Muscle layer of colon (tissue), 2 donors: Measurements from ENCODE around the gene KIRREL1.
A peak's percentile ranks its signal among the peaks of the same experiment; 100 is the strongest.
"Not testable (repeated sequence)": the region's sequence is repeated elsewhere in the genome, so short reads cannot be mapped to it uniquely, and the experiment has no call there.

ENCODE experiments used
- H3K27ac ChIP-seq: one replicate; pipeline ENCODE4 v1.7.0; 2013; ENCODE audit warnings: low read depth, mild to moderate bottlenecking, low read length, moderate library complexity
- H3K27me3 ChIP-seq, 2 donors: one replicate each; pipeline ENCODE4 v1.7.0; 2013; ENCODE audit warnings: low read length in 2 of 2, mild to moderate bottlenecking in 2 of 2; ENCODE audit not compliant: insufficient read depth in 2 of 2, control insufficient read depth in 1 of 2
- H3K36me3 ChIP-seq: one replicate; pipeline ENCODE4 v1.7.0; 2013; ENCODE audit warnings: mild to moderate bottlenecking, low read length; ENCODE audit not compliant: insufficient read depth
- H3K4me1 ChIP-seq: one replicate; pipeline ENCODE4 v1.7.0; 2013; ENCODE audit warnings: mild to moderate bottlenecking, low read length; ENCODE audit not compliant: insufficient read depth
- H3K4me3 ChIP-seq, 2 donors: one replicate each; pipeline ENCODE4 v1.7.0; 2013; ENCODE audit warnings: low read length in 2 of 2, low read depth in 1 of 2, mild to moderate bottlenecking in 1 of 2, moderate library complexity in 1 of 2
- H3K9ac ChIP-seq: one replicate; pipeline ENCODE4 v1.7.0; 2013; ENCODE audit warnings: low read length
- H3K9me3 ChIP-seq: one replicate; pipeline ENCODE4 v1.7.0; 2013; ENCODE audit warnings: mild to moderate bottlenecking, low read length
- donor health status: abdominal sarcoma.
- donor health status: Adenocarcinoma of cecum.

Gene KIRREL1

DNA sequence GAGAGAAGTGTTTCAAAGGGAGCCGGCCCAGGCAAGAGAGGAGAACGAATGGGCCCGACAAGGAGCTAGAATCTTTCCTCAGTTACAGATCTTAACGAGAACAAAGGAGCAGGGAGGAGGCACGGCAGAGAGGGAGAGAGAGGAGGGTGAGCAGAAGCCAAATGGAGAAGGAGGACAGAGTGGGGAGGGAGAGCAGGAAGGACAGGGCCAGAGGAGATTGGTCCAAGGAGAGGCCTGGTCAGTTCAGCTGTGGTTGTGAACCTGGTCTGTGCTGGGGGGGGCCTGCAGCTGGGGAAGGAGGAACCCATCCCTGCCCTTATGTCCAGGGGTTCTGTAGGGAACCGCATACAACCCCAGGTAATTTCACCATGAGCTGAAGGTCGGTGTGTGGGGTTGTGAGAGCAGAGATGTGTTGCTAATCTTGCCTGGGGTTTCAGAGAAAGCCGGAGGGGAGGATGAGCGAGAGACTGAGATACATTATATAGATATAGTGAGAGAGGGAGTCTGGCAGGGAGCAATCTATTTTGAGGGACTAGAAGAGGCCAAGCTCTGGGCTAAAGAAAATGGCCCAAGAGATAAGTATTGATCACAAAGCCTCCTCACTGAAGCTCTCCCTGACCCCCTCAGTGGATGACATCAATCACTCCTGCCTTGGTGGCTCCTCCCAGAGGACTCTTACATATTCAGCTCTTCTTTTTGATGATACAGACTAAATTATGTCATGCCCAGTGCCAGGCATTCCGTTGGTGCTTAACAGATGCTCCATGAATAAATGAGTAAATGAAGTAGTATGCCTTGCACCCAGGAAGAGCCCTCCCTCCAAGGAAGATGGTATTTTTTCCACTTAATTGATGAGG is 123.1 kb downstream of the KIRREL1 start:
- Histone ChIP-seq H3K27ac (no peak overlapping the region), H3K9me3 (no peaks in the 10 kb centered on the region), H3K36me3 (no peaks in the 10 kb centered on the region), H3K4me3 (no peak overlapping the region), H3K9ac (no peak overlapping the region), H3K4me1 (no peaks in the 10 kb centered on the region), H3K27me3 (no peaks in the 10 kb centered on the region)

DNA sequence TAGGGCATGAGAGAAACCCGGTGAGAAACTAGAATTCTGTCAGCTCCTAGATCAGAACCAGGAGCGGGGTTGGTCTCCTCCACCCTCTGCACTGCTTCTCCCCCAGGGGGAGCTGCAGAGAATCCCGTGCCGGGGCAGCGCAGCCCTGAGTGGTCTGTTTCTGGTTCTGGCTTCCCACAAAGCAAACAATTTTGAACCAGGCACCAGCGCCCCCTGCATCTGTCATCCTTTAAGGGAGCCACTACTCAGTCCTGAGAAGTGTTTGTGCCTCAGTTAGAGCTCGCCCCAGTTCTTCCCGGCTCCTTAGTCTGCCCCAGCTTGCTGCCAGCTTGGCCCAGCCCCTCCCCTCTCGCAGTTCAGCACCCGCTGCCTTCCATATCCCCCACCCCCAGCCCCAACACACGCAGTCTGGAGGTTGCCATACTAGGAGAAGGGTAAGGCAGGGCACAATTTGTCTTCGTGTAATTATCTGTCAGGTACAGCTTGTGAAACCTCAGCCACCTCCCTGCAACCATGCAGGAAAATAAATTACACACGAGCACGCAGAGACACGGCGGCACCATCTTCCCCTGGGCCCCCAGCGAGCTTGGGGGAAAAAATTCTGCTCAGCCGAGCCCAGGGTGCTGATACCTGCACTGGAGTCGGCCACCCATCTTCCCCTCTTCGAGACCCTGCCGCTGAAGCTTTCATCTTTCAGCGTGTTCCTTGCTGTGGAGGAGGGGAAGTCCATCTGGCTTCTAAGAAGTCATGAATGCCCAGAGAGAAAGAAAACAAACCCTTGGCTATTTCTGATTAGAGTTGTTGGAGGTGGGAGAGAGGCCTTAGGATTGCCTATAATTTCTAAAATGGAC is 124.6 kb downstream of the KIRREL1 start:
- no peaks in the 10 kb centered on the region for H3K27me3 ChIP-seq
- H3K9me3 ChIP-seq: no peaks in the 10 kb centered on the region
- no peak overlapping the region for H3K9ac ChIP-seq
- no peaks in the 10 kb centered on the region for H3K4me1 ChIP-seq
- peak overlapping the region; percentile 50 to 51 for H3K4me3 ChIP-seq
- H3K36me3 ChIP-seq: no peaks in the 10 kb centered on the region
- peak overlapping the region; percentile 14 for H3K27ac ChIP-seq

DNA sequence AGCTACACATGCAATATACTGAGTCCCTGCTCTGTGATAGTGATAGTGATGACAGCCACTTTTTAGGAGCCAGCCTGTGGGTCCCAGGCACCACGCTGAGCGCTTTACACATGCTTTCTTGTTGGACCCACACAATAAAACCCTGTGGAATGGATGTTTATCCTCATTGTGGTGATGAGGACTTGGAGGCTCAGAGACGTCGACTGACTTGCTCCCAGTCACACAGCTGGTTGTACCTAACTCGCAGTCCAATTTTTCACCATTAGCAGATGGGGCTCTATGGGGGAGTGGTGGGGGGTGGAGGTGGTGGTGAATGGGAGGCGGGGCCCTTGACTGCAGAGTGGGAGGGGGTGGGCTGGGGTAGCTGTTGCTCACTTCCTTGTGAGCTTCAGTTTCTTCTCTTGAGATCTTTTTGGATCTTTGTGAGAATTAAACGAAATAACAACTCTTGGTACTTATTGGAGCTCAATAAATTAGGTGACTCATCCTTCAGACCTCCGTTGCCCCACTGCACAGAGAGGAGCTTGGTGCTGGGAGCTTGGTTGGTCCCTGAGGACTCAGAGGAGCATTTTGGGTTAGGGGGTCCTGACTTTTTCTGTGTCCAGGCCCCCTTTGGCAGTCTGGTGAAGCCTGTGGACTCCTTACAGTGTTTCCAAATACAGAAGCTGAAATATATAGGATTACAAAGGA is 125.4 kb downstream of the KIRREL1 start:
- Histone ChIP-seq H3K9ac (no peak overlapping the region), H3K4me3 (peak overlapping the region in 1 of 2 donors; percentile 51), H3K36me3 (no peaks in the 10 kb centered on the region), H3K27ac (no peak overlapping the region), H3K4me1 (no peaks in the 10 kb centered on the region), H3K9me3 (no peaks in the 10 kb centered on the region), H3K27me3 (no peaks in the 10 kb centered on the region)

DNA sequence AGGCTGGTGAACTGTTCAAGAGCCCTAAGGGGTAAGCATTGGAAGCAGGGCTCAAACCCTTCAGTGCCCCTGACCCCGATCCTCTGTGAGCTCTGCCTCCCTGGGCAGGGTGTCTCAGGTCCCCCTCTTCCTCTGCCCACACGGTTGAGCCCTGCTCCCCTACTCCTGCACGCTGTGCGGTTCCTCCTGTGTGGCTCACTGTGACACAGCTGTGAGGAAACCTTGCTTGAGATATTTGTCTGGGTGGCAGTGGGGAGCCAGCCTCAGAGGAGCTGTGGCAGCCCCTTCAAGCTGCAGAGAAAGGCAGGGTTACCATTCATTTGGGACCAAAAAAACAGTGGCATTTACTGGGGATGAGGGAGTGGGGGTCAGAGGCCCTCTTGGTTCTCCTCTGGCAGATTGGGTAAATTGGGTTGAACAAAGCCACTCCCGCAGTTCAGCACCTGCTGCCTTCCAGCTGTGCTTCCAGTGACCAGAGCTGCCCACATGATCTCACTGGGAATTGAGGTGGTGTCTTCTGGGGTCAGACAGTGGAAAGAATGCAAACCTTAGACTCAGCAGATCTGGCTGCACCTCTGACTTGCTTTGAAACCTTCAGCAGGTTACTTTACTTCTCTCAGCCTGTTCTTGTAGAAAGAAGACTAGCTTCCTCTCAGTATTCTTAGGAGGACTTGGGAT is 126.7 kb downstream of the KIRREL1 start:
- H3K27ac ChIP-seq: no peak overlapping the region
- H3K9ac ChIP-seq: no peak overlapping the region
- no peaks in the 10 kb centered on the region for H3K4me1 ChIP-seq
- no peaks in the 10 kb centered on the region for H3K36me3 ChIP-seq
- no peaks in the 10 kb centered on the region for H3K27me3 ChIP-seq
- no peaks in the 10 kb centered on the region for H3K9me3 ChIP-seq
- no peak overlapping the region for H3K4me3 ChIP-seq

DNA sequence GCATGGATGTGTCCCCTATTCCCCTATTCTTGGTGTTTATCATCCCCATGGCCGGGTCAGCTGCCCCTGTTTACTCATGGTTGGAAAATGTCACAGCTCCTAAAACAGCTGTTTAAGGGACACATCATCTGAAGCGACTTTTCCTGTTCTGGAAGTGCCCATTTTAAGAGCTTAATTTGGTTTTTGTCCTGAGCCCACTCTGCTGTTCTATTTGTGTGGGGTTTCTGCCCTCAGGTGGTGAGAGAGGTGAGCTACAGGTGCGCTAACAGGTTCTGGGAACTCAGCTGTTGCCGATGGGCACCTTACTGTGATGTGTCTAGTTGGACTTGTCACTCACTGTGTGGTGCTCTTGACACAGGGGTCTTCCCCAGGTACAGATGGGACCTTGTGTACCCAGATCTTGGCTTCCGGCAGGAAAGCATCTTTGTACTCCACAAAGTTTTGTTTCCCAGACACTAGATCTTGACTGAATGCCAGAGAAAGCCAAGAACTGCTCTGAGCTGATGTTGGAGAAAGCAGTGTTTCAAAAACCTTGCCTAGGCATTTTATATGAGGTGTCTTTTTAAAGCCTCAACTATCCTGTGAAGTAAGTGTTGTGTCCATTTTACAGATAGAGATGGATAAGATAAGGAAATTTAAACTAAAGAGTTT is 128.3 kb downstream of the KIRREL1 start:
- Histone ChIP-seq H3K9me3 (no peaks in the 10 kb centered on the region), H3K36me3 (no peaks in the 10 kb centered on the region), H3K9ac (no peak overlapping the region), H3K27me3 (no peaks in the 10 kb centered on the region), H3K4me1 (no peaks in the 10 kb centered on the region), H3K27ac (no peak overlapping the region), H3K4me3 (no peak overlapping the region)

DNA sequence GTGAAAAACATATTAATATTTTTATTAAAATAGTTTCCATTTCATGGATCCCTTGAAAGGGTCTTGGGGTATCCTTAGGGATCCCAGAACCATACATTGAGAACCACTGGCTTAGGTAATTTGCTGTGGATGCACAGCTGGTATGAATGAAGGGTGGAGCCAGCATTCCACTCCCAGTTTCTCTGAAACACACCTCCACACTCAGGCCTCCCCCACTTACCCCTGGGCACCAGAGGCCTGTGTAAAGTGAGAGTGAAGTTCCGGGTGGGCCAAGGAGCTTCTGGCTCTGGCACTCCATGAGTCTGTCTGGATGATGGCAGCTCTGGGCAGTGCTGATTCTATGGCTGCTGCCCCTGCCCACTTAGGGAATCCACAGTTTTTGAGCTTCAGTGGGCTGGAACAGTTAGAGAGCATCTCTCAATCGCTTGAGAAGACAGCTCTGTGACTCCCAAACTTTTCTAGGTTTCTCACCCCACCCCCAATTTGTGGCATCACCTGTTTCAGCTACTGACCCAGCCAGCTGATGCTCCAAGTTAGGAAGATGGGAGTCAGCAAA is 129.5 kb downstream of the KIRREL1 start:
- Histone ChIP-seq H3K4me3 (no peak overlapping the region), H3K27ac (no peak overlapping the region), H3K27me3 (no peaks in the 10 kb centered on the region), H3K9ac (no peak overlapping the region), H3K9me3 (no peaks in the 10 kb centered on the region), H3K4me1 (no peaks in the 10 kb centered on the region), H3K36me3 (no peaks in the 10 kb centered on the region)

DNA sequence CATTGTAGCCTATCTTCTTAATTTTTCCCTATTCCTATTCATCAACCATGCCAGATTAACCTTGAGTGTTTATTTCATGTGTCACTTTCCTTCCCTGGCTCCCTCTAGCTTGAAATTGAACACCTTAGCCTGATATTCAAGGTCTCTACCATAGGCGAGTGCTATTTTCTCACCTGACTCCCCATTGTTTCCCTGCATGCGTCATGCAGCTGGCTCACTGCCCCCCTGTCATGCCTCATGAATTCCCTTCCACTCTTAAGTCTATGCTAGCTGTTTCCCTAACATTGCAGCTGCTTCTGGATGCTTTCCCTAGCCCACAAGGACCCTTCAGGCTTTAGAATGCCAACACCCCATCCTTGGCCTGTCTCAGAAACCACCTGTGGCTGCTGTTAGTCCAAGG is 130.6 kb downstream of the KIRREL1 start:
- no peaks in the 10 kb centered on the region for H3K36me3 ChIP-seq
- no peaks in the 10 kb centered on the region for H3K27me3 ChIP-seq
- no peak overlapping the region for H3K4me3 ChIP-seq
- no peaks in the 10 kb centered on the region for H3K9me3 ChIP-seq
- no peak overlapping the region for H3K27ac ChIP-seq
- no peaks in the 10 kb centered on the region for H3K4me1 ChIP-seq
- H3K9ac ChIP-seq: no peak overlapping the region

DNA sequence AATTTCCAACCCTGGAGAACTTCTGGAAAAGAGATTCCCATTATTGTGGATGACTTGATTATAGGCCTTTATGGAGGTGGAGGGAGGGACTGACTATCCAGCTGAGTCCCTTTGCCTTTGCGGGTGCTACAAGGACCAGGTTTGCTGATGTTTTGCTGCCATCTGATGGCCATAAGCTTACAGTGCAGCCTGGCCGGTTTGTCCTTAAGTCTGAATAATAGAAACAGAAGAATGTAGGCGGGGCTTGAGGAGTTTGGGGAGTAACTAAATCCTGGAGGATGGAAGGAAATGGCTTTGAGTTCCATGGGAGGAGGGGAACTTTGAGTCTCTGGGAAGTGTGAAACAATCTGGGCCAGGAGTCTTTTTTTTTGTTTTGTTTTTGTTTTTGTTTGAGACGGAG is 131.6 kb downstream of the KIRREL1 start:
- H3K27me3 ChIP-seq: no peaks in the 10 kb centered on the region
- no peak overlapping the region for H3K9ac ChIP-seq
- no peaks in the 10 kb centered on the region for H3K4me1 ChIP-seq
- H3K9me3 ChIP-seq: no peaks in the 10 kb centered on the region
- no peaks in the 10 kb centered on the region for H3K36me3 ChIP-seq
- no peak overlapping the region for H3K27ac ChIP-seq
- H3K4me3 ChIP-seq: no peak overlapping the region

DNA sequence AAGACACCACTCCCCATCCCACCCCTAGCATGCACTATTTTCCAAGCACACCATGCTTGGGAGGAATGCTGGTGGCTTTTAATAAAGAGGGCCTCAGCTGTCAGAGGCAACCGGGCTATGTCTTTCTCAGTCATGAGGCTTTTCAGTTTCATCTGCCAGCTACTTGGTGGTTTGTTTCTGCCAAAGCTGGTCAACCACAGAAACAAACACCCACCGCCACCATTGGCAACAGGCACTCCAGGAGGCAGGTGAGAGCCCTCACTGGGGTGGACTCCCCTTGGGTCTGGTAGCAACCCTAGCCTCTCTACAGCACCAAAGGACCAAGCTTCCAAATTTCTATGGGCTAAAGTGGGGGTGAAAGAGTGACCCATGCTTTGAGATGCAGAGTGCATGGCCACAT is 133.0 kb downstream of the KIRREL1 start:
- Histone ChIP-seq H3K27ac (no peak overlapping the region), H3K4me3 (no peak overlapping the region), H3K4me1 (no peaks in the 10 kb centered on the region), H3K27me3 (no peaks in the 10 kb centered on the region), H3K9me3 (no peaks in the 10 kb centered on the region), H3K9ac (no peak overlapping the region), H3K36me3 (no peaks in the 10 kb centered on the region)

DNA sequence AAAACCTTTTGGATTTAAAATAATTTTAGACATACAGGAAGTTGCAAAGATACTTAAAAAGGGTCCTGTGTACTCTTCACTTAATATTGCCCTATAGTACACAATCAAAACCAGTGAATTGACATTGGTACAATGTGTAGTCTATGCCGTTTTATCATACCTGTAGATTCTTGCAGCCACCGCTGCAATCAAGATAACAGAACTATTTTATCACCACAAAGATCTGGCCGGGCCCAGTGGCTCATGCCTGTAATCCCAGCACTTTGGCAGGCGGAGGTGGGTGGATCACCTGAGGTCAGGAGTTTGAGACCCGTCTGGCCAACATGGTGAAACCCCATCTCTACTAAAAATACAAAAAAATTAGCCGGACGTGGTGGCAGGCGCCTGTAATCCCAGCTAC is 135.1 kb downstream of the KIRREL1 start:
- not testable (repeated sequence) for H3K9ac ChIP-seq, H3K27me3 ChIP-seq, H3K9me3 ChIP-seq, H3K36me3 ChIP-seq, H3K4me3 ChIP-seq, H3K27ac ChIP-seq, H3K4me1 ChIP-seq
